ENCODE data around the gene PPRC1.
"Not testable (repeated sequence)": the region's sequence is repeated elsewhere in the genome, so short reads cannot be mapped to it uniquely, and the experiment has no call there.

Gene PPRC1

GRCh38 chr10:102185811-102186527 lies 53.1 kb downstream of the PPRC1 start:
- H3K9me2 ChIP-seq (replicated peaks; ENCODE audit: insufficient read depth, low read length) = no peaks in the 10 kb centered on the region
- no peaks in the 10 kb centered on the region for H3F3A ChIP-seq (ENCODE audit: insufficient read depth)
- TF ChIP-seq EZH2phosphoT487 (conservative IDR thresholded peaks at IDR 0.05; ENCODE audit: low read length) = no peak
- TF ChIP-seq, protein P1, sequence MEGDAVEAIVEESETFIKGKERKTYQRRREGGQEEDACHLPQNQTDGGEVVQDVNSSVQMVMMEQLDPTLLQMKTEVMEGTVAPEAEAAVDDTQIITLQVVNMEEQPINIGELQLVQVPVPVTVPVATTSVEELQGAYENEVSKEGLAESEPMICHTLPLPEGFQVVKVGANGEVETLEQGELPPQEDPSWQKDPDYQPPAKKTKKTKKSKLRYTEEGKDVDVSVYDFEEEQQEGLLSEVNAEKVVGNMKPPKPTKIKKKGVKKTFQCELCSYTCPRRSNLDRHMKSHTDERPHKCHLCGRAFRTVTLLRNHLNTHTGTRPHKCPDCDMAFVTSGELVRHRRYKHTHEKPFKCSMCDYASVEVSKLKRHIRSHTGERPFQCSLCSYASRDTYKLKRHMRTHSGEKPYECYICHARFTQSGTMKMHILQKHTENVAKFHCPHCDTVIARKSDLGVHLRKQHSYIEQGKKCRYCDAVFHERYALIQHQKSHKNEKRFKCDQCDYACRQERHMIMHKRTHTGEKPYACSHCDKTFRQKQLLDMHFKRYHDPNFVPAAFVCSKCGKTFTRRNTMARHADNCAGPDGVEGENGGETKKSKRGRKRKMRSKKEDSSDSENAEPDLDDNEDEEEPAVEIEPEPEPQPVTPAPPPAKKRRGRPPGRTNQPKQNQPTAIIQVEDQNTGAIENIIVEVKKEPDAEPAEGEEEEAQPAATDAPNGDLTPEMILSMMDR (IDR thresholded peaks at IDR 0.05; ENCODE audit: insufficient read depth, low read length, poor library complexity, severe bottlenecking) = no peak
- H4K20me1 ChIP-seq (ENCODE audit: low read depth, low read length) = no peaks in the 10 kb centered on the region
- no peaks in the 10 kb centered on the region for H3K36me3 ChIP-seq (ENCODE audit: low read length)
- no peaks in the 10 kb centered on the region for H3K79me2 ChIP-seq (ENCODE audit: insufficient read depth, low read length)
- no peaks in the 10 kb centered on the region for H3K27me3 ChIP-seq (ENCODE audit: low read length)
- no peak overlapping the region for H3K9ac ChIP-seq (ENCODE audit: low read length)
- no peak overlapping the region for H3K4me2 ChIP-seq (ENCODE audit: low read depth, low read length, poor library complexity, severe bottlenecking)
- no peak overlapping the region for H3K27ac ChIP-seq (ENCODE audit: low read depth, low read length)
- 0 out of 2 replicates have a peak, but pooled peaks cover 5% of the 10 kb centered on the region for H3K9me3 ChIP-seq (ENCODE audit: insufficient read depth, low read length)
- no peak overlapping the region for H3K4me3 ChIP-seq (ENCODE audit: insufficient read depth, low read length, poor library complexity, severe bottlenecking)
- no peak overlapping the region for H2AFZ ChIP-seq (ENCODE audit: low read depth, low read length, severe bottlenecking)

- Histone ChIP-seq H3F3A (ENCODE audit: insufficient read depth) (no peaks in the 10 kb centered on the region), H3K79me2 (ENCODE audit: insufficient read depth, low read length) (no peaks in the 10 kb centered on the region), H4K20me1 (ENCODE audit: low read depth, low read length) (no peaks in the 10 kb centered on the region), H3K9me2 (replicated peaks; ENCODE audit: insufficient read depth, low read length) (no peaks in the 10 kb centered on the region), H3K9ac (ENCODE audit: low read length) (no peak overlapping the region), H2AFZ (ENCODE audit: low read depth, low read length, severe bottlenecking) (no peak overlapping the region), H3K9me3 (ENCODE audit: insufficient read depth, low read length) (peaks cover 19% of the 10 kb centered on the region; the same call in 1 of the 2 replicates), H3K4me2 (ENCODE audit: low read depth, low read length, poor library complexity, severe bottlenecking) (no peak overlapping the region), H3K36me3 (ENCODE audit: low read length) (no peaks in the 10 kb centered on the region), H3K27me3 (ENCODE audit: low read length) (no peaks in the 10 kb centered on the region), H3K27ac (ENCODE audit: low read depth, low read length) (no peak overlapping the region), H3K4me3 (ENCODE audit: insufficient read depth, low read length, poor library complexity, severe bottlenecking) (no peak overlapping the region)
- TF ChIP-seq EZH2phosphoT487 (conservative IDR thresholded peaks at IDR 0.05; ENCODE audit: low read length) = no peak
- TF ChIP-seq, protein P1 (IDR thresholded peaks at IDR 0.05; ENCODE audit: insufficient read depth, low read length, poor library complexity, severe bottlenecking) = no peak
These were observed 55.6 kb downstream of the PPRC1 start for GRCh38 chr10:102188298-102188940.

DNA sequence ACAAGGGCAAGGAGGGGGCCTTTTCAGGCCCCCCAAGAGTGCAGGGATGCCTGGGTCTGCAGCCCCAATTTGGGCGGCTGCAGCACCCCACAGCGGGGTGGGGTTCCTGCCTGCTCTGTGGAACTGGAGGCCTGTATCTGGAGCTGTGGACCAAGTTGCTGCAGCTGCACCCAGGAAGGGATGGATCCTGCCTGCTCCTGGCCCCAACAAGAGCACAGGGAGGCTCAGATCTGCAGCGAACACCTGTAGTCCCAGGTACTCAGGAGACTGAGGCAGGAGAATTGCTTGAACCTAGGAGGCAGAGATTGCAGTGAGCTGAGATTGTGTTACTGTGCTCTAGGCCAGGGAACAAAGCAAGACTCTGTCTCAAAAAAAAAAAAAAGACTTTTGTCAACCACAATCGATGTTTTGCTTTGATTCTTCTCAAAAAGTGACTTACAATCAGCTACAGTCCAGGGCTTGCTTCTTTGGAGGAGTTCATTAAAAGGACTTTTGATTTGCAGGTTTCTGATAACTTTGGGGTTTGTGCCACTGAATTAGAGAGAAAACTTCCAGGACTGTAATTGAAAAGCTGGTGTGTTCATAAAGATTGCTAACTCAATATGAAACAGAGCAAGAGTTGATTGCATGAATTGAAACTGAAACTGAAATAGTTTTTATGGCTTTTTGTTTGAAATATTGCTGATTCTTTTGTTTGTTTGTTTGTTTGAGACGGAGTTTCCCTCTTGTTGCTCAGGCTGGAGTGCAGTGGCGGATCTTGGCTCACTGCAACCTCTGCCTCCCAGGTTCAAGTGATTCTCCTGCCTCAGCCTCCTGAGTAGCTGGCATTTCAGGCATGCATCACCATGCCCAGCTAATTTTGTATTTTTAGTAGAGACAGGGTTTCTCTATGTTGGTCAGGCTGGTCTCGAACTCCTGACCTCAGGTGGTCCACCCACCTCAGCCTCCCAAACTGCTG lies 56.4 kb downstream of the PPRC1 start:
- H3K9me2 ChIP-seq (replicated peaks; ENCODE audit: insufficient read depth, low read length); H3K36me3 ChIP-seq (ENCODE audit: low read length); H3K4me2 ChIP-seq (ENCODE audit: low read depth, low read length, poor library complexity, severe bottlenecking); H3K9ac ChIP-seq (ENCODE audit: low read length); H3K79me2 ChIP-seq (ENCODE audit: insufficient read depth, low read length); H3F3A ChIP-seq (ENCODE audit: insufficient read depth); H3K27me3 ChIP-seq (ENCODE audit: low read length); H3K4me3 ChIP-seq (ENCODE audit: insufficient read depth, low read length, poor library complexity, severe bottlenecking); H4K20me1 ChIP-seq (ENCODE audit: low read depth, low read length); H3K27ac ChIP-seq (ENCODE audit: low read depth, low read length); H2AFZ ChIP-seq (ENCODE audit: low read depth, low read length, severe bottlenecking): not testable (repeated sequence)
- peaks cover 19% of the 10 kb centered on the region; the same call in 1 of the 2 replicates for H3K9me3 ChIP-seq (ENCODE audit: insufficient read depth, low read length)
